Right lobe of liver (tissue), 6 donors: Measurements from ENCODE around the gene APOOL. TPM values are rescaled to one million over a fixed set of nuclear protein-coding genes. Genes with fewer than 3 reads are reported as not detected.

ENCODE experiments used
- ATAC-seq, 4 donors: fragments of 200-7000 bp; cut with Tn5 transposase; one replicate each; pipeline ENCODE4 v1.9.1; 2020; ENCODE audit warnings: mild to moderate bottlenecking in 4 of 4, moderate library complexity in 4 of 4
- DNase-seq, 3 donors: peaks; one replicate each; pipeline ENCODE4 v3.0.0-alpha.2; 2020
- H3K27ac ChIP-seq, 3 donors: fragments of 200-600 bp; one replicate each; pipeline ENCODE4 v1.8.0; 2022
- H3K27me3 ChIP-seq, 2 donors: fragments of 200-600 bp; one replicate each; pipeline ENCODE4 v1.8.0; 2022
- H3K36me3 ChIP-seq, 4 donors: fragments of 200-600 bp; sonication (generic) in 1 of 4; one replicate each; pipeline versions ENCODE4 v1.5.1 to v1.8.0; 2017 to 2022; ENCODE audit warnings: control low read depth in 1 of 4
- H3K4me1 ChIP-seq, 4 donors: fragments of 200-600 bp; sonication (generic) in 1 of 4; one replicate each; pipeline versions ENCODE4 v1.5.1 to v1.8.0; 2017 to 2022; ENCODE audit warnings: control low read depth in 1 of 4
- H3K4me3 ChIP-seq, 3 donors: fragments of 200-600 bp; one replicate each; pipeline ENCODE4 v1.8.0; 2022
- H3K9me3 ChIP-seq, 4 donors: fragments of 200-600 bp; sonication (generic) in 1 of 4; one replicate each; pipeline versions ENCODE4 v1.5.1 to v1.8.0; 2017 to 2022; ENCODE audit warnings: control low read depth in 1 of 4
- POLR2A ChIP-seq: fragments of 450-650 bp; IDR thresholded peaks from one replicate; pipeline ENCODE4 v1.6.1; 2017; ENCODE audit warnings: antibody characterized with exemption, mild to moderate bottlenecking
- WGBS: methylation state at CpG from one replicate; pipeline ENCODE4 v1.1.6; 2018; ENCODE audit warnings: low coverage, low lambda C conversion rate; ENCODE audit not compliant: insufficient coverage; ENCODE audit errors: missing lambda C conversion rate; 5-methylcytosine and 5-hydroxymethylcytosine counted together
- intact Hi-C, 2 donors: fragments of 100-400 bp; cut with DNase I; formaldehyde crosslinking; loops; one replicate each; pipeline versions ENCODE4 v1.11.2 to v1.14.1; 2022
- total RNA-seq, 6 experiments: library from RNA; depleted of rRNA in 2 of 6; stranded (reverse); fragments of >200 nt in 2 of 6; fragmentation: NEBNext Ultra II Directional in 3 of 6; extraction: Animal tissue kit (Norgen Biotek cat#: 25700) in 3 of 6; gene quantifications; one replicate each; pipeline versions ENCODE4 v1.1.0 to v1.2.4, GENCODE V29; 2016 to 2023
- TF ChIP-seq, protein P1 (sequence below), 4 donors: fragments of 200-600 bp in 3 of 4; fragments of 450-650 bp in 1 of 4; IDR thresholded peaks; one replicate each; pipeline versions ENCODE4 v1.5.1 to v1.8.0; 2016 to 2022; ENCODE audit warnings: antibody characterized with exemption in 4 of 4, mild to moderate bottlenecking in 2 of 4
- donor health status: DM: no; HTN: yes; CAD: no.
- donor health status: DM: no; HTN: no; CAD: no.
- donor health status: DM: no; HTN: no; CAD: no.
- donor health status: DM: no; HTN: yes; CAD: no.
- donor health status: DM: no; HTN: yes; CAD: no.

Gene APOOL
- total RNA-seq, 6 experiments from 2014 or later, result 14.3 to 25.3 (median 20.0) TPM

DNA sequence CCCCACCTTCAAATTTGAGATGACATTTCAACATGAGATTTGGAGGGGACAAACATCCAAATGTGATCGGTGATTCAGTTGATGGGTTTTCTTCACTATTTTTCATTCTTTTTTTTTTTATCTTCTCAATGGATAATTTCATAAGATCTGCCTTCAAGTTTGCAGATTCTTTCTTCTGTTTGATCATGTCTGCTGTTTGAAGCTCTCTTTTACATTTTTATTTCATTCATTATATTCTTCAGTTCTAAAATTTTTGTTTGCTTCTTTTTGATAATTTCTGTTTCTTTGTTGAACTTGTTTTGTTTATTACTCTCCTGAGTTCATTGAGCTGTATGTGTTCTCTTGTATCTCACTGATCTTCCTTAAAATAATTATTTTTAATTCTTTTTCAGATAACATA is 14.8 kb downstream of the APOOL start:
- no peak for ATAC-seq
- Histone ChIP-seq H3K27me3 (no peaks in the 10 kb centered on the region), H3K27ac (no peak overlapping the region), H3K4me1 (peaks cover 0 to 2% (median 0%) of the 10 kb centered on the region in 4 donors), H3K36me3 (no peaks in the 10 kb centered on the region), H3K4me3 (no peak overlapping the region), H3K9me3 (no peaks in the 10 kb centered on the region)
- 67% methylated on average over 1 of the region's 1 CpG for WGBS
- DNase-seq, result no peak
- TF ChIP-seq POLR2A, result no peak
- TF ChIP-seq, protein P1, sequence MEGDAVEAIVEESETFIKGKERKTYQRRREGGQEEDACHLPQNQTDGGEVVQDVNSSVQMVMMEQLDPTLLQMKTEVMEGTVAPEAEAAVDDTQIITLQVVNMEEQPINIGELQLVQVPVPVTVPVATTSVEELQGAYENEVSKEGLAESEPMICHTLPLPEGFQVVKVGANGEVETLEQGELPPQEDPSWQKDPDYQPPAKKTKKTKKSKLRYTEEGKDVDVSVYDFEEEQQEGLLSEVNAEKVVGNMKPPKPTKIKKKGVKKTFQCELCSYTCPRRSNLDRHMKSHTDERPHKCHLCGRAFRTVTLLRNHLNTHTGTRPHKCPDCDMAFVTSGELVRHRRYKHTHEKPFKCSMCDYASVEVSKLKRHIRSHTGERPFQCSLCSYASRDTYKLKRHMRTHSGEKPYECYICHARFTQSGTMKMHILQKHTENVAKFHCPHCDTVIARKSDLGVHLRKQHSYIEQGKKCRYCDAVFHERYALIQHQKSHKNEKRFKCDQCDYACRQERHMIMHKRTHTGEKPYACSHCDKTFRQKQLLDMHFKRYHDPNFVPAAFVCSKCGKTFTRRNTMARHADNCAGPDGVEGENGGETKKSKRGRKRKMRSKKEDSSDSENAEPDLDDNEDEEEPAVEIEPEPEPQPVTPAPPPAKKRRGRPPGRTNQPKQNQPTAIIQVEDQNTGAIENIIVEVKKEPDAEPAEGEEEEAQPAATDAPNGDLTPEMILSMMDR (IDR thresholded peaks at IDR 0.05), result no peak
- intact Hi-C loops, result no loop called here

DNA sequence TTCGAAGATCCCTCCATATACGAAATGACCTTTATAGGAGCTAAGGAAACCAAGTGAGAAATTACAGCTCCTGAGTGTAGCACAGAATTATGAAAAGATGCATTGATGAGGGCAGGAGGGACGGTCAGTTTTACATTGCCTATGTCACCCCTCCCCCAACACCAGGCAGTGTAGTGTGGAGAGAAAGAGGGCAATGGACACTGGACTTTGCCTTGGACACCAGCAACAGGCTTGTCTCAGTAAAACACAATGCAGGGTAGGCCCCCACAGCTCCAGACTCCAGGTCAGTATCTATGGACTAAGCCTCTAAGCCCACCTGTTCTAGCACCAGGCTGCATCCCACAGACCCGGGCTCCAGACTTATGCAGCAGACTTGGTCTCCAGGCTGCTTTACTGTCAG is 16.5 kb downstream of the APOOL start:
- TF ChIP-seq, protein P1 (IDR thresholded peaks at IDR 0.05), result no peak
- TF ChIP-seq POLR2A, result no peak
- no peak overlapping the region for H3K4me3 ChIP-seq
- H3K36me3 ChIP-seq, result no peaks in the 10 kb centered on the region
- intact Hi-C loops, result no loop called here
- WGBS, result 51% methylated on average over 3 of the region's 4 CpGs
- no peak for DNase-seq
- H3K27me3 ChIP-seq, result no peaks in the 10 kb centered on the region
- ATAC-seq, result peak; percentile 43 to 67 (median 62)
- H3K4me1 ChIP-seq, result peaks cover 0 to 2% (median 0%) of the 10 kb centered on the region in 4 donors
- no peaks in the 10 kb centered on the region for H3K9me3 ChIP-seq
- no peak overlapping the region for H3K27ac ChIP-seq

DNA sequence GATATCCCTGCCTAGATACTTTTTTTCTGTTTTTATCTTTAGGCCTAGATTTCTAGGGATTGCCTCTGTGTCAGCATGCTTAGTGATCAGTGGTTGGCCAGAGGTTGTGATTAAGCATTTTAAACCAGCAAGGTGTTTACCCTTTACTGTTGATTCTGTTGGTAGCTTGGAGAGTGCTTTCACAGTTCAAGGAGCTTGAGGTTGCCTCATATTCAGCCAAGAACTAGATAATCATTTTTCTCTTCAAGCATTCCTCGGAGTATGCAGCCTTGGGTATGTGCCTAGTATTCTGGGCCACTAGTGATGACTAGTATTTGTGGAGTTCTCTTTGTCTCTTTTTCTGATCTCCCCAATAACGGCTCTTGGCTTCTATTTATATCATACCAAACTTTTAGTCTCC is 20.4 kb downstream of the APOOL start:
- H3K4me3 ChIP-seq, result no peak overlapping the region
- no peak overlapping the region for H3K27ac ChIP-seq
- intact Hi-C loops, result no loop called here
- WGBS, result 50% methylated on average over 2 of the region's 2 CpGs
- H3K27me3 ChIP-seq, result no peaks in the 10 kb centered on the region
- H3K4me1 ChIP-seq, result peaks cover 0 to 7% (median 0%) of the 10 kb centered on the region in 4 donors
- H3K9me3 ChIP-seq, result no peaks in the 10 kb centered on the region
- DNase-seq (no peak), ATAC-seq (no peak)
- no peaks in the 10 kb centered on the region for H3K36me3 ChIP-seq
- TF ChIP-seq, protein P1 (IDR thresholded peaks at IDR 0.05), result no peak
- no peak for TF ChIP-seq POLR2A

DNA sequence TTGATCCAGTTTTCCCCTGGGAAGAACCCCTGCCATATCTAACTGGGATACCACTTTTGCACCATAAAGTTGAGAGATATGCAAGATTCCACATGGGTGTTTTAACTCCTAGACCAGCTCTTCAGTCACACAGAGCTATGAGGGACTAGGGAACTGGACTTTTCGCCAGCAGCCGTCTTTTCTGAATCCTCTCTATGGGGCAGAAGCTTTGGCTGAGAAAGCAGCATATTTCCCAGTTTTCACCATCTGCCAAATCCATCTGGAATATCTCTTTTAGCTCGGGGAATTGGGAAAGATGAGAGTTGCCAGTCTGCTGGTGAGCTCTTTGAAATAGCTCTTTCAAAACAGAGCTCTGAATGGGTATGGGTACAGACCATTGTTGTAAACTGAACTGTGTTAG is 20.9 kb downstream of the APOOL start:
- ATAC-seq, result no peak

More for the DNA sequence above, 20.9 kb downstream of the APOOL start:
- intact Hi-C loops, result no loop called here
- Histone ChIP-seq H3K9me3 (no peaks in the 10 kb centered on the region), H3K36me3 (no peaks in the 10 kb centered on the region), H3K27ac (no peak overlapping the region), H3K4me3 (no peak overlapping the region), H3K4me1 (peaks cover 0 to 7% (median 0%) of the 10 kb centered on the region in 4 donors), H3K27me3 (no peaks in the 10 kb centered on the region)
- no peak for DNase-seq
- TF ChIP-seq, protein P1 (IDR thresholded peaks at IDR 0.05), result no peak
- no peak for TF ChIP-seq POLR2A
- 82% methylated on average over 3 of the region's 3 CpGs for WGBS
